Measurements from ENCODE around the gene LIME1. TPM values are rescaled to one million over a fixed set of nuclear protein-coding genes. Genes with fewer than 3 reads are reported as not detected.

The LIME1 gene
- total and polyA plus RNA-seq, 8 donors = 2.6 to 46.6 (median 3.5) TPM

DNA sequence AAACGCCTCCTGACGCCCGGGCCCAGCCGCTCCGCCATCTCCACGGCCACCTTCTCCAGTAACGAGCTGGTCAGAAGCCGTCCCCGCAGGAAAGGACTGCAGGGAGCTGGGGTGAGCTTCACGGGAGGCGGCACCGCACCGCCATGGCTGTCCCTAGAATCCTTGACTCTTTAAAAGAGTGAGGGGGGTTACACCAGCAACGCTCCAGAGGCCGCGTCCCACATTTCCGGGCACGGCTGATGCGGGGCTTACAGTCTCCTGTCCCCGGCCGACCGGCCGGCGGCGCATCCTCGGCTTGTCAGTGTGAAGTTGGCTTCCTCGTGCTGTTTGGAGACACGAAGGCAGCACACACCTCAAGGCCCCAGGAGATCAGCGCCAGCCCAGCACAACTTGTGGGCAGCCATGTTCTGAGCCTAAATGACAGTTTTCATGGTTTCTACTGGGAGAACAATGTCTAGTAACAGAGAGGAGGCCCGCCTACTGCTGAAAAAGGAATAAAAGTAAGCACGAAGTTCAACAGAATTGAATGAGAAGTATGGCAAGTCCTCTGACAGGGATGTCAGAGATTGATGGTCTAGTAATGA, 33.5 kb downstream of the LIME1 start:
- WGBS, 2 donors = 90 to 91% methylated on average over 31 of the region's 31 CpGs
- no peak for ATAC-seq
- H3K4me3 ChIP-seq = no peak overlapping the region
- H3K27me3 ChIP-seq = no peaks in the 10 kb centered on the region
- no peak for FAIRE-seq
- H3K9me3 ChIP-seq = no peaks in the 10 kb centered on the region
- peak in 1 of 6 donors; percentile 37 for DNase-seq
- no peak overlapping the region for H3K27ac ChIP-seq
- peaks cover 0 to 2% (median 0%) of the 10 kb centered on the region in 3 donors for H3K4me1 ChIP-seq
- TF ChIP-seq, protein P1, sequence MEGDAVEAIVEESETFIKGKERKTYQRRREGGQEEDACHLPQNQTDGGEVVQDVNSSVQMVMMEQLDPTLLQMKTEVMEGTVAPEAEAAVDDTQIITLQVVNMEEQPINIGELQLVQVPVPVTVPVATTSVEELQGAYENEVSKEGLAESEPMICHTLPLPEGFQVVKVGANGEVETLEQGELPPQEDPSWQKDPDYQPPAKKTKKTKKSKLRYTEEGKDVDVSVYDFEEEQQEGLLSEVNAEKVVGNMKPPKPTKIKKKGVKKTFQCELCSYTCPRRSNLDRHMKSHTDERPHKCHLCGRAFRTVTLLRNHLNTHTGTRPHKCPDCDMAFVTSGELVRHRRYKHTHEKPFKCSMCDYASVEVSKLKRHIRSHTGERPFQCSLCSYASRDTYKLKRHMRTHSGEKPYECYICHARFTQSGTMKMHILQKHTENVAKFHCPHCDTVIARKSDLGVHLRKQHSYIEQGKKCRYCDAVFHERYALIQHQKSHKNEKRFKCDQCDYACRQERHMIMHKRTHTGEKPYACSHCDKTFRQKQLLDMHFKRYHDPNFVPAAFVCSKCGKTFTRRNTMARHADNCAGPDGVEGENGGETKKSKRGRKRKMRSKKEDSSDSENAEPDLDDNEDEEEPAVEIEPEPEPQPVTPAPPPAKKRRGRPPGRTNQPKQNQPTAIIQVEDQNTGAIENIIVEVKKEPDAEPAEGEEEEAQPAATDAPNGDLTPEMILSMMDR (IDR thresholded peaks at IDR 0.05) = no peak
- no peaks in the 10 kb centered on the region for H3K36me3 ChIP-seq
- intact Hi-C loops (cut with DNase I) = no loop called here

DNA sequence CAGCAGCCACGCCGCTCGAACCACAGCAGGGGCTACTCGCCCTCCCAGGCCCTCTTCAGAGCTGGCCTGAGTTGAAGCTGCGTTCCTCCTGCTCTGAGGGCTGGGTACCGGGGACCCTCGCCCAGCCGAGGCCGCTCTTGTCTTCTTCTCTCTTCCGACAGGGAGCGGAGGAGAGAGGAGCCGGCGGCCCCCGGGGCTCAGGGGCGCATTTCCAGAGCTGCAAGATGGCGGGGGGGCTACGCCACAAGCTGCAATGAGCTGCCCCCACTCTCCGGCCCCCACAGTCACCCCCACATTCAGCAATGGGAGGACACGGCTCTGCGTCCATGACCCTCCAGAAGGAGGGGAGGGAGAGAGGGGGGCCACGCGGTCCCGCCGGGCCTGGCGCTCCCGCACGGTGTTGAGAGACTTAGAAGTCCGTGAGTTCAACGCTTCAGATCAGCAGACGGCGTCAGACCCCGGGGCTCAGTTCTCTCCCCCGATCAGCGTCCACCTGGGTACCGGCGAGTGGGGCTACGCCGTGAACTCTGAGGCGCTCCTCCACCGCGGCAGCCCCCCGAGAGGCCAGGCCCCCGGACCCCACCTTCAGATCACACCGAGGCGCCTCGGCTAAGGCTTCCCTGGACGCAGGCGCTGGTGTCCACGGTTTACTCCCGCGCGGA, 34.7 kb downstream of the LIME1 start:
- H3K36me3 ChIP-seq = no peaks in the 10 kb centered on the region
- FAIRE-seq (no peak), ATAC-seq (no peak), DNase-seq (peak in 1 of 6 donors; percentile 51)
- no peak overlapping the region for H3K27ac ChIP-seq
- H3K9me3 ChIP-seq = no peaks in the 10 kb centered on the region
- peaks cover 0 to 2% (median 0%) of the 10 kb centered on the region in 3 donors for H3K4me1 ChIP-seq
- TF ChIP-seq, protein P1 (IDR thresholded peaks at IDR 0.05) = no peak
- no peak overlapping the region for H3K4me3 ChIP-seq
- 89 to 92% methylated on average over 49 to 52 of the region's 52 CpGs for WGBS, 2 donors
- no peaks in the 10 kb centered on the region for H3K27me3 ChIP-seq
- intact Hi-C loops (cut with DNase I) = no loop called here

DNA sequence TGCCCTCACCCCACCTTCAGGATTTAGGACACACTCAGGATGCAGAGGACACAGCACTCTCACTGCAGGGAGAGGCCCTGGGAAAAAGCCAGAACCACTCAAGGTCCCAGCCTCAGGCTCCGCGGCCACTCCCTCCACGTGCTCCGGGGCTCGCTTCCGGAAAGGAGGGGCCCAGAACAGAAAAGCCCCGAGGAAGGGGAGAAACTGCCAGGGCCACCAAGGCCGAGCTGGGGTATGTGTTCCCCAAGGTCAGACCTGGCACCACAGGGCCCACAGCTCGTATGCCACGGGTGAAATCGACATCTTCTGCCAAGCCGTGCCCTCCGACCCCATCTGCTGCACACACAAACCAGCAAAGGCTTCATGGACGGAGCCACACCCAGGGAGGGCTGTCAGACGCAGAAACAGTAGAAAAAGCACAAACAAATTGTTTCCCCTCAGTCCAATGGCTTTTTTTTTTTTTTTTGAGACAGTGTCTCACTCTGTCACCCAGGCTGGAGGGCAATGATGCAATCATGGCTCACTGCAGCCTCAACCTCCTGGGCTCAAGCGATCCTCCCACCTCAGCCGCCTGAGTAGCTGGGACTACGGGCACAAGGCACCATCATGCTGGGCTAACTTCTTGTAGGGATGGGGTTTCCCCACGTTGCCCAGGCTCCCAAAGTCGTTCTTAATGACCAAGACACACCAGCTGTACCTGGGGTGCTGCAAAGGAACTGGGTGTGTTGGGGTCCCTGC, 36.5 kb downstream of the LIME1 start:
- peak in 2 of 4 donors; percentile 30 to 67 for ATAC-seq
- Histone ChIP-seq H3K27me3 (no peaks in the 10 kb centered on the region), H3K9me3 (no peaks in the 10 kb centered on the region), H3K4me3 (no peak overlapping the region), H3K4me1 (peaks cover 0 to 2% (median 0%) of the 10 kb centered on the region in 3 donors), H3K27ac (no peak overlapping the region), H3K36me3 (no peaks in the 10 kb centered on the region)
- DNase-seq = peak in 1 of 6 donors; percentile 41
- TF ChIP-seq, protein P1 (IDR thresholded peaks at IDR 0.05) = no peak
- WGBS, 2 donors = 59 to 71% methylated on average over 20 of the region's 20 CpGs
- FAIRE-seq = no peak
- intact Hi-C loops (cut with DNase I) = no loop called here

DNA sequence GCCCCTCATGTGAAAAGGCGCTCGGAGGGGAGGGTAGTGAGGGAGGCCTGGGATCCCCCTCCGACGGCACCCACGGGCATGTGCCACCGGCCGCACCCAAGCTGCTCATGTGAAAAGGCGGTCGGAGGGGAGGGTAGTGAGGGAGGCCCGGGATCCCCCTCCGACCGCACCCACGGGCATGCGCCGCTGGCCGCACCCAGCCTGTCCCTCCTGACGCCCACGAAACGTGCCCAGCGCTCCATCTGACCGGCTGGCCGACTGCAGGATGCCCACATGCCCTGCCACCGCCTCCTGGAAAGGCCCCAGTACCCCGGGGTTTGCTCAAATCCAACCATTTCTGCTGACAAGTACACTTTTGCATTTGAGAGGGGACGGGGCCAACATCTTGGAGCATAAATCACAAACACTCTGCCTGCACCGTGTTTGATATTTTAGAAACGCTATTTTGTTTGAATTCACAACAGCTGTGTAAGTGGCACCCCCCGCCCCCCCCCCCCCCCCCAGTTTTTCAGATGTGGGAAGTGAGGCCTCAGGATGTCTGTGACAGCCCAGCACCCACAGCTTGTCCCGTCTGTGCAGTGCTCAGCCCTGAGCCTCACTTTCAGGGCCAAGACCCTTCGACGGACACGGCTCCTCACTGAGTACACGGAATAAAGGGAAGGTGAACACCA, 37.2 kb downstream of the LIME1 start:
- Histone ChIP-seq H3K27ac (no peak overlapping the region), H3K27me3 (no peaks in the 10 kb centered on the region), H3K4me3 (no peak overlapping the region), H3K4me1 (peaks cover 0 to 2% (median 0%) of the 10 kb centered on the region in 3 donors), H3K36me3 (no peaks in the 10 kb centered on the region), H3K9me3 (no peaks in the 10 kb centered on the region)
- WGBS, 2 donors = 86 to 87% methylated on average over 33 of the region's 33 CpGs
- TF ChIP-seq, protein P1 (IDR thresholded peaks at IDR 0.05) = no peak
- ATAC-seq = no peak
- FAIRE-seq = no peak
- intact Hi-C loops (cut with DNase I) = no loop called here
- DNase-seq = no peak
